NCI-H1930 (cell line): ENCODE data around the gene SPDYE2B.
"Not testable (repeated sequence)": the region's sequence is repeated elsewhere in the genome, so short reads cannot be mapped to it uniquely, and the experiment has no call there.

ENCODE experiments used
- DNase-seq, 2 experiments: peaks; one replicate each; lab custom pipeline; 2025; lab: John Stamatoyannopoulos, UW

The SPDYE2B gene

DNA sequence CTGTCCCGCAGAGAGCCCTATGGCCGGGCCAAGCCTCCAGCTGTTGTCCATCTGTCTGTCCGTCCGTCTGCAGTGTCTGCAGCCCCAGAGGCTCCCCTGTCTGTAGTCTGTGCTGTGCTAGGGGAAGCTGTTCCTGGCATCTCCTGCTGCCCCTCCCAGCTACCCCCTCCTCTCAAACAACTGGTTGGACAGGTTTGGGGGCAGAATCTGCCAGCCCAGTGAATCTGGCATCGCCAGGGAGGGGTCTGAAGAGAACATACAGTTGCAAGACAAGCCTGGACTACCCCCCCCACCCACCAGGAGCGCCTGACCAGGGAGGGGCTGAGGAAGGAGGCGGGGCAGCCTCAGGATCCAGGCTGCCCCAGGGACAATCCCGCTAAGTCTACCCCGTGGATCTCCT lies 7.4 kb upstream of the SPDYE2B start, which contains the start of gene UPK3BL1:
Gene UPK3BL1 (minus strand): TSS at position 101 of the 400 bp plus-strand sequence. CDS start 50 bp downstream, at position 51.
- DNase-seq: not testable (repeated sequence)

GRCh38 chr7:102643404-102643803 lies 6.7 kb upstream of the SPDYE2B start:
- not testable (repeated sequence) for DNase-seq

- DNase-seq: not testable (repeated sequence)
These were observed 2.3 kb upstream of the SPDYE2B start for GRCh38 chr7:102647813-102648212.

DNA sequence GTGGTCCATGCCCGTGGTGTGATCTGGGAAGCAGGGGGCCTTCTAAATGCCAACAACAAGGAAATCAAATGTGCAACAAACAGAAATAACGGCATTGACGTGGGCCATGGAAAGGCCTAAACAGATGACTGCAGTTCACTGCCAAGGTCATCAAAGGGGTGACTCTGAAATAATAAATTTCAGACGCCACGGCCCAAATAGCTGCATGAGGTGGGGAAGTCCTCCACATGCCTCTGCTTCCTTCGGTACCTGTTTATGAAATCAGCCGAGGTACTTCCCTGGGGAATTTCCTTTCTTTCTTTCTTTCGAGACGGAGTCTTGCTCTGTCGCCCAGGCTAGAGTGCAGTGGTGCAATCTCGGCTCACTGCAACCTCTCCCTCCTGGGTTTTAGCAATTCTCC lies 14.6 kb downstream of the SPDYE2B start:
- not testable (repeated sequence) for DNase-seq

DNA sequence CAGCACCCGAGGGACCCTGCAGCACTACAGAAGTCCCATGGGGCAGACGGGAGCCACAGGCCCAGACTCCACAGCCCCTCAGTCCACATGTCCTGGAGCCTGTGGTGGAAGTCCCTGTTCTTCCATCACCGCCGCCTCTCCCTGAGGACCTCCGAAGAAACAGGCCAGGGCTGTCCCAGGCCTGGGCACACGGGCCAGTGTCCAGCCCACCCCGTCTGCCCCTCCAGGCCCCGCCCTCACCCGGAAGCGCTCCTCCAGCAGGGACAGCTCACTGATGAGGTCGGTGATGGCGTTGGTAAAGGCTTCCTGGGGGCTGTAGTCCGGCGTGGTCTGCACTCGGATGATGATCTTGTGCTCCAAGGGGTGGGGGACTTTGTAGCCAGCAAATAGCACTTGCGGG lies 16.7 kb downstream of the SPDYE2B start:
- DNase-seq: not testable (repeated sequence)

GRCh38 chr7:102667523-102667922 lies 17.4 kb downstream of the SPDYE2B start:
- not testable (repeated sequence) for DNase-seq

DNA sequence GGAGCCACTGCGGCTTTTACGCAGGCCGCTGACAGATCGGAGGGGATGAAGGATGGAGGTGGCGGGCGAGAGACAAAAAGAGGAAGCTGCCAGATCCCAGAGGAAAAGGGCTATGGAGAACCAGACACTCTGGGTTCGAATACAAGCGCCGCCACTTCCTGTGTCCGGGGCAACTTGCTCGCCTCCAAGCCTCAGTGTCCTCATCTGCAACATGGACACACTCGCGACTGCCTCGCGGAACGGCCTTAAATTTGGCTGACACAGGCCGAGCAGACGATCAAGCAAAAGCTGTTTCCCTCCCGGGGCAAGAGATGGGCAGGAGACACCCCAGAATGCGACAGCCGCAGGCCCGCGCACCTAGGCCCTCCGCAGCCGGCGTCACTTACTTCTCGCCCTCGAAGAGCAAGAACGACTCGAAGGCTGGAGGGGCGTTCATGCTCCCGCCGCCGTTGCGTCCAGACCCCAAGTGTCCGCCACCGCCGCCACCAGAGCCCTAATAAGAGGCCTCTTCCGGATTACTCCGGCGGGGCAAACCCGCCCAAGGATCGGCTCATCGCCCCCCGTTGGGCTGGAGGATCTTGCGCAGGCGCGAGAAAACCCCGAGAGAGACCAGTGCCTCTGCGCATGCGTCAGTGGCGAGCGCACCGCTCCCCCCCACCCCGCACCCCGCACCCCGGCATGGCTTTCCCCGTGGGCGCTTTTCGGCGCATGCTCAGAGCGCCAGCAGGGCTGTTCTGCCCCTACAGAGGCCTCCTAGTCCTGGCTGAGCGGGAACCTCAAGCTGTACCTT lies 21.2 kb downstream of the SPDYE2B start, which contains the start of gene POLR2J2:
Gene POLR2J2 (minus strand): TSS at position 498 of the 790 bp plus-strand sequence. CDS start 62 bp downstream, at position 436.
- not testable (repeated sequence) for DNase-seq

DNA sequence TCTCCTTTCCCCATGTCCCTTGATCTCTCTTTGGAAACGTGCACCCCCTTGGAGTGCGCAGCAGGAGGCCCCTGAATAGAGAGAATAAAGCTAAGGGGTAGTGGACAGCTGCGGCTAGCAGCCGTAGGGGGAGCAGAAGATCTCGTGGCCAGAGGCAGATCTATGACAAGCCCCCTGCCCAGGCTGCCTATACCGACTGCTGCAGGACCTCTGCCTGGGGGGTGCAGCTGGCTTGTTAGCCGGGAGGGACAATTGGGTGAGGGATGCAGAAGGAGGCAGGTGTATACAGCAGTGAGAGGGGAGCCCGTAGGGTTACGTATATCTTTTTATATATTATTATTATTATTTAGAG lies 21.8 kb downstream of the SPDYE2B start:
- DNase-seq: not testable (repeated sequence)

DNA sequence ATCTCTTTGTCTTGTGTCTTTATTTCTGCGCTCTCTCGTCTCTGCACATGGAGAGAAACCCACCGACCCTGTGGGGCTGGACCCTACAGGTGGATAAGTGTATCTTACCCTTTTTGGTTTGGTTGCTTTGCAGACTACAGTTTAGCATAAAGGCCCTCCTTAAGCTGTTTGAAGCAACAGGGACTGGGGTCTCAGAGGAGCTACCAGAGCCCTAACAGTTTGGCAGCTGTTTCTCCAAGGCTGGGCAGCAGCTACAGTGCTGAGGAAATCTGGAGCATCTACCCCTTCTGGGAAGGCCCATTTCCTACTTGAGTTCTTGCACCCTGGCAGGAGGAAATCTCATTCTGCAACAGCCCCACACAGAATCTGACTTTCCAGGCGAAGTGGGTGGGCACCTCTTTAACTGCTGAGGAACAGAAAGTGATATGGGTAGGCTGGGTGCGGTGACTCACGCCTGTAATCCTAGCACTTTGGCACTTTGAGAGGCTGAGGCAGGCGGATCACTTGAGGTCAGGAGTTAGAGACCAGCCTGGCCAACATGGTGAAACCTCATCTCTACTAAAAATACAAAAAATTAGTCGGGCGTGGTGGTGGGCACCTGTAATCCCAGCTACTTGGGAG lies 23.4 kb downstream of the SPDYE2B start:
- not testable (repeated sequence) for DNase-seq

GRCh38 chr7:102675545-102675944 lies 25.4 kb downstream of the SPDYE2B start:
- DNase-seq: not testable (repeated sequence)

- not testable (repeated sequence) for DNase-seq
These were observed 30.7 kb downstream of the SPDYE2B start for GRCh38 chr7:102680780-102681179.

- not testable (repeated sequence) for DNase-seq
These were observed 32.4 kb downstream of the SPDYE2B start for GRCh38 chr7:102682560-102682959.

- not testable (repeated sequence) for DNase-seq
These were observed 38.3 kb downstream of the SPDYE2B start for GRCh38 chr7:102688299-102689036.

GRCh38 chr7:102689436-102690282 lies 39.5 kb downstream of the SPDYE2B start:
- DNase-seq: not testable (repeated sequence)

DNA sequence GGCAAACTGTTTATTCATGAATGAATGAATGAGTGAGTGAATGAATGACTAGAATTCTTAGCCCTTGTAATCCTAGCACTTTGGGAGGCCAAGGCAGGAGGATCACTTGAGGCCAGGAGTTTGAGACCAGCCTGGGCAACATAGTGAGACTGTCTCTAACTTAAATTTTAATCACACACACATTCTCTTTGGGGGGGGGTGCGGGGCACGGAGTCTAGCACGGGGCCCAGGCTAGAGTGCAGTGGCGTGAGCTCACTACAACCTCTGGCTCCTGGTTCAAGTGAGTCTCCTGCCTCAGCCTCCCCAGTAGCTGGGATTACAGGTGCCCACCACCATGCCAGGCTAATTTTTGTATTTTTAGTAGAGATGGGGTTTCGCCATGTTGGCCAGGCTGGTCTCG lies 40.5 kb downstream of the SPDYE2B start:
- DNase-seq: not testable (repeated sequence)

GRCh38 chr7:102694008-102694407 lies 43.9 kb downstream of the SPDYE2B start:
- not testable (repeated sequence) for DNase-seq

DNA sequence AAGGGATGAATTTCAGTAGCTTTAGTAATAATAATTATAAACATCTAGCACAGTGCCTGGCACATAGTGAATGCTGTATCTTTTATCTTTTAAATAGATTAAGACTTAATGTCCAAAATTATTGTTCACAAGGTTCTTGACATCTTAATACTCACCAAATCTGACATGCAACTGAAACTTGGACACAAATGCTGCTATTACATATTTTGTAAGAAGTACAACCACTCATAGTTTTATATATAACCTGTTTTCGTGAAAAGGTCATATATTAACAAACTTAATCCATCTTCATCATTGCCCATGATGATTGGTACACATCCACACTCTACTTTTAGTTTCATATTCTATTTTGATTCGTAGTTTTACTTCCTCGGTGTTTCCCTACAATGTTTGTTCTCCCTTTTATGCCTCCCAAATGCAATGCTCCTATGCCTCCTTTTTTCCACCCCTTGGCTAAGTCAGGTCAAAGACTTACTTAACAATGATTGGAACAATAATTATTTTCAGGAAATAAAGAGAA lies 45.0 kb downstream of the SPDYE2B start:
- not testable (repeated sequence) for DNase-seq

- DNase-seq: not testable (repeated sequence)
These were observed 45.9 kb downstream of the SPDYE2B start for GRCh38 chr7:102696009-102696408.

DNA sequence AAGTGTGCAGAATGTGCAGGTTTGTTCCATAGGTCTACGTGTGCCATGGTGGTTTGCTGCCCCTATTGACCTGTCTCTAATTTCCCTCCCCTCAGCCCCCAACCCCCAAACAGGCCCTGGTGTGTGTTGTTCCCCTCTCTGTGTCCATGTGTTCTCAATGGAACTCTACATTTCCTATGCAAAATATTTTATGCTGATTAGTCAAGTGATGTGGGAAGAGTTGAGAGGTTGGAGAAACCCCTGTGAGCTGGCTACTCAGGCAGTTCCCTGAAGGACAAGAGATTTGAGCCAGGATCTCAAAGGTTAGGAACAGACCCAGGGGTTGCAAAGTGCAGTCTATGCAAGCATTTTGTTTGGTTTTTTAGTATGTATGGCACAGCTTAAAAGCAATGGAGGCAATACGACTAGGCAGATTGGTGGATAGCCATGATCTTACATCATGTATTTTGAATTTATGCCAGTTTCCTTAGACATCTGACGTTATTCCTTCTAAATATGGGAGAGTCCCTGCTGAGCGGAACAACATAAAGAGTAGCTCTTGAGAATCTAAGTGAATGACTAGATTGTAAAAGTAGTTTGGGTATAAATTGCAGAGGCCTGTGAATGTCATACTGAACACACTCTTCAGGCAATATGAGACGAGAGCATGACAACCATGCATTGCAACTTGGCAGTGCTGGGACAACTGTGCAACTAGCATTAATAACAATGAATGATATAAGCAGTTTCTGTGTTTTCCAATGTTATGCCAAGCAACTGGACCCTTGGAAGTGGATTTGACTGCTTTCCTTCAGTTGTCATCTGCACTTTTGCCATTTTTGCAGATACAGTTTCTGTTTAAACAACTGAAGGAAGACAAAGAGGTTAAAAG lies 47.8 kb downstream of the SPDYE2B start:
- not testable (repeated sequence) for DNase-seq
